SK-N-SH treated with all-trans-retinoic acid at 6 μM for 48 hours (cell line): Measurements from ENCODE around the gene PIK3R3.

Source experiments
- ATAC-seq: fragments of 200-7000 bp; cut with Tn5 transposase; 3 replicates; pipeline ENCODE4 v1.9.1; 2020; ENCODE audit warnings: mild to moderate bottlenecking, moderate library complexity
- ARNTL ChIP-seq: fragments of 450-650 bp; formaldehyde crosslinking; IDR thresholded peaks from 2 replicates; pipeline ENCODE4 v1.5.0; 2020; ENCODE audit warnings: low read depth, mild to moderate bottlenecking, moderate library complexity, borderline replicate concordance
- BACH2 ChIP-seq: fragments of 250-450 bp; sonication (Bioruptor Pico); IDR thresholded peaks from 2 replicates; pipeline ENCODE4 v1.9.0; 2021; ENCODE audit warnings: mild to moderate bottlenecking, borderline replicate concordance
- CSDC2 ChIP-seq: fragments of 250-450 bp; sonication (Bioruptor Pico); IDR thresholded peaks from 2 replicates; pipeline ENCODE4 v1.5.0; 2020; ENCODE audit warnings: mild to moderate bottlenecking, moderate library complexity
- ESRRG ChIP-seq: fragments of 250-450 bp; sonication (Bioruptor Pico); IDR thresholded peaks from 2 replicates; pipeline ENCODE4 v1.6.1; 2021; ENCODE audit warnings: mild to moderate bottlenecking
- GLIS3 ChIP-seq: fragments of 250-450 bp; sonication (Bioruptor Pico); IDR thresholded peaks from 2 replicates; pipeline ENCODE4 v1.5.0; 2020; ENCODE audit warnings: mild to moderate bottlenecking, moderate library complexity
- ISL1 ChIP-seq: fragments of 250-450 bp; sonication (Bioruptor Pico); IDR thresholded peaks from 2 replicates; pipeline ENCODE4 v2.1.2; 2022; ENCODE audit warnings: mild to moderate bottlenecking, moderate library complexity
- OSR1 ChIP-seq: fragments of 250-450 bp; sonication (Bioruptor Pico); IDR thresholded peaks from 2 replicates; pipeline ENCODE4 v1.8.0; 2022; ENCODE audit warnings: moderate library complexity, mild to moderate bottlenecking, inconsistent platforms
- PATZ1 ChIP-seq: fragments of 250-450 bp; sonication (Bioruptor Pico); IDR thresholded peaks from 2 replicates; pipeline ENCODE4 v1.8.0; 2020; ENCODE audit warnings: mild to moderate bottlenecking, moderate library complexity, borderline replicate concordance
- POU6F1 ChIP-seq: fragments of 250-450 bp; sonication (Bioruptor Pico); IDR thresholded peaks from 2 replicates; pipeline ENCODE4 v1.8.0; 2021; ENCODE audit warnings: low read depth, mild to moderate bottlenecking, moderate library complexity, borderline replicate concordance
- PPARA ChIP-seq: fragments of 250-450 bp; sonication (Bioruptor Pico); IDR thresholded peaks from 2 replicates; pipeline ENCODE4 v1.5.0; 2020; ENCODE audit warnings: mild to moderate bottlenecking, borderline replicate concordance
- RARB ChIP-seq: fragments of 250-450 bp; sonication (Bioruptor Pico); IDR thresholded peaks from 2 replicates; pipeline ENCODE4 v1.8.0; 2021; ENCODE audit warnings: mild to moderate bottlenecking, moderate library complexity
- SNAI2 ChIP-seq: fragments of 250-450 bp; sonication (Bioruptor Pico); IDR thresholded peaks from 2 replicates; pipeline ENCODE4 v1.5.0; 2020; ENCODE audit warnings: mild to moderate bottlenecking, moderate library complexity
- TCF4 ChIP-seq: fragments of 250-450 bp; sonication (Bioruptor Pico); IDR thresholded peaks from 2 replicates; pipeline ENCODE4 v1.8.0; 2021; ENCODE audit warnings: mild to moderate bottlenecking, moderate library complexity, borderline replicate concordance
- TOX ChIP-seq: fragments of 250-450 bp; sonication (Bioruptor Pico); IDR thresholded peaks from 2 replicates; pipeline ENCODE4 v1.8.0; 2021; ENCODE audit warnings: mild to moderate bottlenecking, moderate library complexity, borderline replicate concordance
- TSHZ2 ChIP-seq: fragments of 250-450 bp; sonication (Bioruptor Pico); IDR thresholded peaks from 2 replicates; pipeline ENCODE4 v1.5.0; 2020; ENCODE audit warnings: mild to moderate bottlenecking, moderate library complexity
- ZC3H10 ChIP-seq: fragments of 250-450 bp; sonication (Bioruptor Pico); IDR thresholded peaks from 2 replicates; pipeline ENCODE4 v1.5.1; 2021; ENCODE audit warnings: mild to moderate bottlenecking, moderate library complexity
- ZFP3 ChIP-seq: fragments of 250-450 bp; sonication (Bioruptor Pico); IDR thresholded peaks from 2 replicates; pipeline ENCODE4 v1.5.0; 2020; ENCODE audit warnings: mild to moderate bottlenecking, moderate library complexity
- ZFP30 ChIP-seq: fragments of 450-650 bp; formaldehyde crosslinking; IDR thresholded peaks from 2 replicates; pipeline ENCODE4 v1.5.0; 2022; ENCODE audit warnings: mild to moderate bottlenecking, moderate library complexity
- ZNF565 ChIP-seq: fragments of 450-650 bp; formaldehyde crosslinking; conservative IDR thresholded peaks from 2 replicates; pipeline ENCODE4 v1.5.0; 2020; ENCODE audit warnings: low read depth, mild to moderate bottlenecking, moderate library complexity
- ZNF70 ChIP-seq: fragments of 450-650 bp; formaldehyde crosslinking; IDR thresholded peaks from 2 replicates; pipeline ENCODE4 v1.5.0; 2020; ENCODE audit warnings: mild to moderate bottlenecking, moderate library complexity
- ZNF8 ChIP-seq: fragments of 450-650 bp; formaldehyde crosslinking; IDR thresholded peaks from 2 replicates; pipeline ENCODE4 v1.5.0; 2020; ENCODE audit warnings: mild to moderate bottlenecking, moderate library complexity
- TF ChIP-seq, protein P1 (sequence below): fragments of 250-450 bp; sonication (Bioruptor Pico); IDR thresholded peaks from 2 replicates; pipeline ENCODE4 v1.5.1; 2020; ENCODE audit warnings: low read depth, mild to moderate bottlenecking, moderate library complexity

The PIK3R3 gene

DNA sequence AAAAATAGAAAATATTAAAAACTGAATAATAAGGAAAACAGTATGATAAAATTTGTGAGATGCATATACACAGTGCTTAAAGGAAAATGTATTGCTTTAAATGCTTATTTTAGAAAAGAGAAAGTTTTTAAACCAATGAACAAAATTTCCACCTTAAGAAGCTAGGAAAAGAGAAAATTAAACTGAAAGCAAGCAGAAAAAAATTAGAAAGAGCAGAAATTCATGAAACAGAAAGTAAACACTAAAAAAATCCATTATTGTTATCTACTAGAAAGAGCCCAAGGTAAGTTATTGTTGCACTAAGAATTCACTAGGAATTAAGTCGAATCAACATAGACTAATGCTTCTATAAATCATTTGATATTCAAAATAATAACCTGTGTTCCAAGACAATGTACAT is 67.7 kb downstream of the PIK3R3 start (continued):
- TF ChIP-seq ESRRG (CRISPR knock-in tag) (no peak), GLIS3 (CRISPR knock-in tag) (no peak), ARNTL (CRISPR knock-in tag) (no peak), ISL1 (CRISPR knock-in tag) (no peak)

DNA sequence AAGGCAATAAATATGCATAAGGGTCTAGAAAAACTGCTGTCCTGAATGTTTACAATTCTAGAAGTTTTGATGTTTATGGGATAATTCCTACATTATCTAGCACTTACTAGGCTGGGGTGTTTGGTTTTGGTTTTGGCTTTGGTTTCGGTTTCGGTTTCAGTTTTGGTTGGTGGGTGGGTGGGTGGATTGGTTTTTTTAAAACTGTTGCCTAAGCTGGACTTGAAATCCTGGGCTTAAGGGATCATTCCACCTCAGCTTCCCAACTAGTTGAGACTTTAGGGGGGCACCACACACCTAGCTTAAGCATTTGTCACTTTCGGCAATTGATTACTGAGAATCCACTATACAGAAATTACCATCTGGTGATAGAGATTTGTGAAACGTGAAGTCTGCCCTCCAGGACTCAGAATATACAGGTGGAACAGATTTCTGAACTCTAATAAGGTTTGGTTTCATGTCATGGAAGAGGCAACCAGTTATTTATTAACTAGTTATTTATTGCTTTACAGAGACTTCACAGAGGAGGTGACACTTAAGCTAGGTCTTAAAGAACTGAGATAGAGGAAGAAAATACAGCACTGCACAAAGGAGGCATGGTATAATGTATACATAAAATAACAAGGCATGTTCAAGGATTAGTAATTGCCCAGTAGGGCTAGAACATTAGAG is 69.6 kb downstream of the PIK3R3 start:
- TF ChIP-seq ZC3H10: no peak
- no peak for TF ChIP-seq RARB
- TF ChIP-seq ARNTL (CRISPR knock-in tag): no peak
- no peak for TF ChIP-seq PPARA
- TF ChIP-seq TSHZ2: no peak
- no peak for TF ChIP-seq TCF4 (CRISPR knock-in tag)
- TF ChIP-seq, protein P1, sequence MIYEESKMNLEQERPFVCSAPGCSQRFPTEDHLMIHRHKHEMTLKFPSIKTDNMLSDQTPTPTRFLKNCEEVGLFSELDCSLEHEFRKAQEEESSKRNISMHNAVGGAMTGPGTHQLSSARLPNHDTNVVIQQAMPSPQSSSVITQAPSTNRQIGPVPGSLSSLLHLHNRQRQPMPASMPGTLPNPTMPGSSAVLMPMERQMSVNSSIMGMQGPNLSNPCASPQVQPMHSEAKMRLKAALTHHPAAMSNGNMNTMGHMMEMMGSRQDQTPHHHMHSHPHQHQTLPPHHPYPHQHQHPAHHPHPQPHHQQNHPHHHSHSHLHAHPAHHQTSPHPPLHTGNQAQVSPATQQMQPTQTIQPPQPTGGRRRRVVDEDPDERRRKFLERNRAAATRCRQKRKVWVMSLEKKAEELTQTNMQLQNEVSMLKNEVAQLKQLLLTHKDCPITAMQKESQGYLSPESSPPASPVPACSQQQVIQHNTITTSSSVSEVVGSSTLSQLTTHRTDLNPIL (CRISPR knock-in tag): no peak
- TF ChIP-seq ZNF565 (CRISPR knock-in tag): no peak
- no peak for TF ChIP-seq ZNF70
- TF ChIP-seq ZNF8 (CRISPR knock-in tag): no peak
- TF ChIP-seq POU6F1 (CRISPR knock-in tag): no peak
- TF ChIP-seq OSR1: no peak
- TF ChIP-seq ZFP30 (CRISPR knock-in tag): no peak
- no peak for TF ChIP-seq ESRRG (CRISPR knock-in tag)
- no peak for TF ChIP-seq BACH2
- TF ChIP-seq ZFP3 (CRISPR knock-in tag): no peak
- no peak for TF ChIP-seq SNAI2 (CRISPR knock-in tag)
- no peak for TF ChIP-seq ISL1 (CRISPR knock-in tag)
- no peak for TF ChIP-seq CSDC2 (CRISPR knock-in tag)
- TF ChIP-seq PATZ1 (CRISPR knock-in tag): no peak
- no peak for ATAC-seq

DNA sequence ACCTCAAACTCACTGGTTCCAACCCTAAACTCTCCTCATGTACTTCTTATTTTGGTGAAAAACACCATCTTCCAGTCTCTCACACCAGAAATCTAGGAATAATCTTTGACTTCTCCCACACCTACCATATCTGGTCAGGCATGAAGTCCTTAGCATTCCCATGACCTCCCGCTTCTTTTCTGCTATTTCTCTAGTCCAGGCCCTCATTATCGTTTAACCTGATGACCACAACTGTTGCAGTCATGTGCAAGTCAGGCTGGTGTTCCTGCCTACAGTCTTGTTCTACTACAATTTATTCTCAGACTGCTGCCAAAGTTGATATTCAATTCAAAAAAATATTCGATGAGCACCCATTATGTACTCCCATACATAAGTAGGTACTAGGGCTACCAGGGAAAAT is 71.3 kb downstream of the PIK3R3 start:
- TF ChIP-seq PATZ1 (CRISPR knock-in tag) (no peak), ARNTL (CRISPR knock-in tag) (no peak), GLIS3 (CRISPR knock-in tag) (no peak), ESRRG (CRISPR knock-in tag) (no peak), RARB (no peak), POU6F1 (CRISPR knock-in tag) (no peak), ISL1 (CRISPR knock-in tag) (no peak), TCF4 (CRISPR knock-in tag) (no peak), CSDC2 (CRISPR knock-in tag) (no peak), ZNF70 (no peak), ZFP3 (CRISPR knock-in tag) (no peak), TSHZ2 (no peak), ZNF8 (CRISPR knock-in tag) (no peak), ZNF565 (CRISPR knock-in tag) (no peak), TOX (no peak), SNAI2 (CRISPR knock-in tag) (no peak)
- ATAC-seq: no peak
